ENCODE results near the gene GDF9. TPM values are rescaled to one million over a fixed set of nuclear protein-coding genes. Genes with fewer than 3 reads are reported as not detected.

GDF9 gene
- total RNA-seq, 4 donors from 2014 or later, result 0.24 to 1.3 (median 0.31) TPM; not detected in 1

DNA sequence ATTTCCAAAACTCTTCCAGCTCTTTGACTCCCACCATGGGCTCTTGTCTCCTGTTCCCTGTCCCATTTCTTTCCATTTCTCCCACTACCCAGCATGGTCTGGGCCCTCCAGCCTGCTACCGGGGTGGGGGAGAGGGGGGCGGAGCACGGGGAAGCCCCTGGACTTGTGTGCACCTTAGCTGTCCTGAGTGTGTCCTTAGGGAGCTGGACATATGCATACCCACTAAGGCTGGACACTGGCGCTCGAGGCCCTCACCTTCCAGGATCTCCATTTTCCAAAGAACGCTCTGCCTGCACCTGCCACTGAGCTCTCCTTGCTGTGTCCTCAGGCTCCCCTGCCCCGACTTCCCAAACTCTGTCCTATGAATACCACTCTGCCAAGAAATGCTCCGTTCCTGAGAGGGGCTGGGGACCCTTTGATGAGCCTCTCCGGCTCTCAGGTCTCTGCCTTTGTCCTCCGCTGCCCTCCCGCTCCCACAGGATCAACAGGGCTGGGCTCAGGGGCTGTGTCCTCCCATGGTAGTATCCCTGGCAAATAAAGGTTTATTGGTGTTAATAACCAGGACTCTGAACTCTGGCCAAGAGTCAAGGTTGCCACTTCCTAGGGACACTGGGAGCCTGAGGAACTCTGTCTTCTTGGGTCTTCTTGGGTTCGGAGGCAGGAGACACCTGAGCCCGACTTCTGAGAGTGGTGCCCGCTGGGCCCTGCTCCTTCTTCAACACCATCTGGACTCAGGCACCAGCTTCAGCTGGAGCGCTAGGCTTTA lies 35.0 kb downstream of the GDF9 start:
- DNase-seq (ENCODE audit: low spot score) (no peak), ATAC-seq (ENCODE audit: low FRiP score) (no peak)
- TF ChIP-seq, protein P1, sequence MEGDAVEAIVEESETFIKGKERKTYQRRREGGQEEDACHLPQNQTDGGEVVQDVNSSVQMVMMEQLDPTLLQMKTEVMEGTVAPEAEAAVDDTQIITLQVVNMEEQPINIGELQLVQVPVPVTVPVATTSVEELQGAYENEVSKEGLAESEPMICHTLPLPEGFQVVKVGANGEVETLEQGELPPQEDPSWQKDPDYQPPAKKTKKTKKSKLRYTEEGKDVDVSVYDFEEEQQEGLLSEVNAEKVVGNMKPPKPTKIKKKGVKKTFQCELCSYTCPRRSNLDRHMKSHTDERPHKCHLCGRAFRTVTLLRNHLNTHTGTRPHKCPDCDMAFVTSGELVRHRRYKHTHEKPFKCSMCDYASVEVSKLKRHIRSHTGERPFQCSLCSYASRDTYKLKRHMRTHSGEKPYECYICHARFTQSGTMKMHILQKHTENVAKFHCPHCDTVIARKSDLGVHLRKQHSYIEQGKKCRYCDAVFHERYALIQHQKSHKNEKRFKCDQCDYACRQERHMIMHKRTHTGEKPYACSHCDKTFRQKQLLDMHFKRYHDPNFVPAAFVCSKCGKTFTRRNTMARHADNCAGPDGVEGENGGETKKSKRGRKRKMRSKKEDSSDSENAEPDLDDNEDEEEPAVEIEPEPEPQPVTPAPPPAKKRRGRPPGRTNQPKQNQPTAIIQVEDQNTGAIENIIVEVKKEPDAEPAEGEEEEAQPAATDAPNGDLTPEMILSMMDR (IDR thresholded peaks at IDR 0.05), result no peak

DNA sequence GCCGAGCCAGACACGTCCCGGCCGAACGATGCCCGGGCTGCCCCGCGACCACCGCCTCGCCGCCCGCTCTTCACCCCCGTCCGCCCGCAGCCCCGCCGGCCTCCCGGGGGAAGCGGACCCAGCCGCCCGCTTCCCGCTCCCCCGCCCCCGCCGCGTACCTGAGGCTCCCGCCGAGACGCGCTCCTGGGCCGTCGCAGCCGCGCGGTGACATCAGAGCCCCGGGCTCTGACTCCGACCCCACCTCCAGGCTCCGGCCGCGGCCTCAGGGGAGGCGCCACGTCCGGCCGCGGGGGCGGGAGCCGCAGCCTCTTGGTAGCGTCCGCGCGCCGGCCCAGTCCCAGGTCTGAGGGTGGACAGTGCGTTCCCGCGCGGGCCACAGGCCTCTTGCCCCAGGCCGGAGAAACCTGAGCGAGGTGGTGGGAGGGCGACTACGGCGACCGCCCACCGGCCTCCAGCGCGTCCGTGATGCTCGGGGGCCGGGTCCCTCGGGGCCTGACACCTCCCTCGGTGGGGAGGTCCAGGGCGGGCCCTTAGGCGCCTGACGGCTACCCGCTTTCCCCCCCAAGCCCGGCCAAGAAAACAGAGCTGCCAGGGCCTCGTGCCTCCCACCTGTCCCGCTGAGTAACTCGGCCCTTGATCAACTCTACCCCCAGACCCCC lies 35.7 kb downstream of the GDF9 start, which contains the start of gene SHROOM1:
Gene SHROOM1, minus strand, starts transcription at position 212 of the 659 bp plus-strand sequence. CDS start 4,507 bp downstream, outside the sequence.
- ATAC-seq (ENCODE audit: low FRiP score) (peak; percentile 81), DNase-seq (ENCODE audit: low spot score) (no peak)
- TF ChIP-seq, protein P1 (IDR thresholded peaks at IDR 0.05), result no peak

DNA sequence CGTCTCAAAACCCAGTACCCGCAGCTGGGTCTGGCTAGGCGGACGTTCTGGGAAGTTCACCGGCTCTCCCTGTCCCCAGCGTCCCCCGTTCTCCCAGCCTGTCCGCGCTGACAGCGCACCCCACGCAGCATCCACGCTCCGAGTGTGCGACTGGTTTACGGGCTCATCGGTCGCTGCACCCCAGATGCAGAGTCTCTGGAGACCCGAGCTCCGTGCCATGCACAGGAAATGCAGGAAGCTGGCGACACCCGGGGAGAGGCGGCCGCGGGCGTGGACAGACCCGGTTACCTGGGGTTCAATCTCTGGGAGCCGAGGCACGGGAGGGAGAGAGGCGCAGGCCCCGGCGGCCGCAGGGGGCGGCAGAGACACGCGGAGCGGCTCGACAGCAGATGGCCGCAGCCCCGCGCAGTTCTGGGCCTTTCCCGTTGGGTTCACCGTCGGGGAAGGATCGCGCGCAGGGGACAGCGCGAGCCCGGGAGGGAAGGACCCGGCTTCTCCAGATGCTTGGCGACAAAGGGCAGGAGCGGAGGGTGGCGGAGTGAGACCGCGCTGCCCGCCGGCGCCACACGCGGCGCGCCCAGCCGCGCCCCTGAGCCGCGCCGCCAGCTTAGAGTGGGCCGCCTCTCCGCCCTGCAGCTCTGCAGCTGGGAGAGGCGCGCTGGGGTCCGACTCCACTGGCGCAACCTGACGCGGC lies 36.4 kb downstream of the GDF9 start:
- TF ChIP-seq, protein P1 (IDR thresholded peaks at IDR 0.05), result peak in 1 of 3 donors; percentile 2
- ATAC-seq (ENCODE audit: low FRiP score) (peak; percentile 85), DNase-seq (ENCODE audit: low spot score) (no peak)

DNA sequence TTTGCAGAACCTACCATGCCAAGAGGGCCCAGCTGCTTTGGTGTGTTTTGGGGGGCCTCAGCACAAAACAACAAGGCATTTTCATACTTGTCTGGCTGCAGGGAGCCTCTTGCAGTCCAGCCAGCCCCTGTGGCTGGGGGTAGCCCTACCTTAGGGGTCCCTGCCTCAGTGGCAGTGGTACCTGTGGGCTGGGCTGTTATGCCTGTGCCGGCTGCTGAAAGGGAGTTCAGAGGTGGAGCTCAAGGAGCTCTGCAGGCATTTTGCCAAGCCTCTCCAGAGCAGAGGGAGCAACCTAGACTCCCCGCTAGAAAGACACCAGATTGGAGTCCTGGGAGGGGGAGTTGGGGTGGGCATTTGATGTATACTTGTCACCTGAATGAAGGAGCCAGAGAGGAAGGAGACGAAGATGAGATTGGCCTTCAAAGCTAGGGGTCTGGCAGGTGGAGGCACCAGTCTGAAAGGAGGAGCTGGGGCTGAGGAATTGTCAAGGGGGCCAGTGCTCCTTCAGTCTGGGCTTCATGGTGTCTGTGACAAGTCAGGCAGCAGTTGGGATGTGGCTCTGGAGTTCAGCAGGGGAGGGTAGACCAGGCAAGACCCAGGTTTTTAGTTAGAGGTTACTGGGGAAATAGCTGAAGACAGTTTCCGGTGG lies 37.3 kb downstream of the GDF9 start:
- TF ChIP-seq, protein P1 (IDR thresholded peaks at IDR 0.05), result no peak
- ATAC-seq (ENCODE audit: low FRiP score), result no peak
- no peak for DNase-seq (ENCODE audit: low spot score)

DNA sequence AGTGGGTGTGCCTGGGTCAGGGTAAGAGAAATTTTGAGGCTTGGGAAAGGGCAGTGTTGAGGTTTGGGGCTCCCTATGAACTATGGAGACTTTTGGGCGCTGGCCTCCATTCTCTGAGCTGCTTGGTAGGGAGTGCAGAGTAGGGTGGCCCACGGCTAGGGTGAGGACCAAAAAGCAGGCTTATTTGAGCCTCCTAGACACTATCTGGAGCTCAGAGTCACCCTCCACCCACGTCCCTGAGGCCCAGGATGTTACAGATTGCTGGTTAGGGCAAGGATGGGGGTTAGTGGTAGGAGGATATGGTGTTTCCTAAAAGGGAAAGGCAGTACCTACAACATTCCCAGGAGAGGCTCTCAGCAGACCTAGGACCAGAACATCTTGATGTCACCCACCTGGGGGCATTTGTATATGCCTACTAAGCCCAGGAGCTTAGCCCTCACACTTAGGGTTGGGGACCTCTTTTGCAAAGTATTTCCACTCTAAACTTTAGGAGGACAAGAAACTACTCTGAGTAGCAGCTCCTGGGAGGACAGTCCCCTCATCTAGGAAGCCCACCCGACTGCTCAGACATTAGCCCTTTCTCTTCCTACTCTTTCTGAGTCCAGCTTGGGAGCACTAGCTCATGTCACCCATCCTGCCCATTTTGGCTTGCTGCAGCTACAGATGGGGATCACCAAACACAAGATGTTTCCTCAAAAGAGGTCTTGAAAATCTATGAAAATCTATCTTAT lies 38.2 kb downstream of the GDF9 start:
- no peak for DNase-seq (ENCODE audit: low spot score)
- no peak for ATAC-seq (ENCODE audit: low FRiP score)

More for the DNA sequence above, 38.2 kb downstream of the GDF9 start:
- TF ChIP-seq, protein P1 (IDR thresholded peaks at IDR 0.05), result no peak

Measured in omental fat pad (tissue), 4 donors.